SU-DHL-6 (cell line): ENCODE data around the gene GATM.

Experiments used
- H2AFZ ChIP-seq: fragments of 200-600 bp; sonication (generic); 2 replicates; pipeline ENCODE4 v1.6.1; 2014; ENCODE audit warnings: low read depth, mild to moderate bottlenecking, moderate library complexity, mixed read lengths, antibody characterized with exemption, low read length; ENCODE audit not compliant: severe bottlenecking
- H3F3A ChIP-seq: fragments of 200-600 bp; shearing (Covaris generic); 2 replicates; pipeline ENCODE4 v1.6.0; 2016; ENCODE audit warnings: antibody characterized with exemption, mild to moderate bottlenecking; ENCODE audit not compliant: insufficient read depth
- H3K27ac ChIP-seq: fragments of 200-600 bp; sonication (generic); 2 replicates; pipeline ENCODE4 v1.5.1; 2016; ENCODE audit warnings: low read depth, mild to moderate bottlenecking, low read length, moderate library complexity, mixed read lengths
- H3K27me3 ChIP-seq: fragments of 200-600 bp; sonication (generic), shearing (Covaris generic); 2 replicates; pipeline ENCODE4 v1.6.0; 2014; ENCODE audit warnings: mild to moderate bottlenecking, low read length
- H3K36me3 ChIP-seq: fragments of 200-600 bp; sonication (generic); 2 replicates; pipeline ENCODE4 v1.6.1; 2014; ENCODE audit warnings: mild to moderate bottlenecking, low read length, mixed read lengths
- H3K4me2 ChIP-seq: fragments of 300-600, 200-600 bp; shearing (Covaris generic), sonication (generic); 2 replicates; pipeline ENCODE4 v1.6.0; 2014; ENCODE audit warnings: low read length, low read depth, mild to moderate bottlenecking; ENCODE audit not compliant: poor library complexity, severe bottlenecking
- H3K4me3 ChIP-seq: fragments of 200-600 bp; sonication (generic); 2 replicates; pipeline ENCODE4 v1.5.1; 2014; ENCODE audit warnings: antibody characterized with exemption, low read length, mild to moderate bottlenecking, mixed read lengths; ENCODE audit not compliant: insufficient read depth, poor library complexity, severe bottlenecking
- H3K79me2 ChIP-seq: fragments of 200-600 bp; sonication (generic); 2 replicates; pipeline ENCODE4 v1.6.1; 2014; ENCODE audit warnings: mild to moderate bottlenecking, low read length, moderate library complexity; ENCODE audit not compliant: insufficient read depth
- H3K9ac ChIP-seq: fragments of 200-600 bp; sonication (generic); 2 replicates; pipeline ENCODE4 v1.7.0; 2014; ENCODE audit warnings: mild to moderate bottlenecking, low read length
- H3K9me2 ChIP-seq: fragments of 200-600 bp; sonication (generic); replicated peaks from 2 replicates; pipeline ENCODE4 v1.6.1; 2014; ENCODE audit warnings: low read length; ENCODE audit not compliant: insufficient read depth
- H3K9me3 ChIP-seq: fragments of 200-600 bp; sonication (generic); 2 replicates; pipeline ENCODE4 v1.6.1; 2014; ENCODE audit warnings: low read length, mixed read lengths; ENCODE audit not compliant: insufficient read depth
- H4K20me1 ChIP-seq: fragments of 200-600 bp; sonication (generic); 2 replicates; pipeline ENCODE4 v1.6.1; 2014; ENCODE audit warnings: low read depth, mild to moderate bottlenecking, antibody characterized with exemption, low read length, moderate library complexity, mixed read lengths
- CTCF ChIP-seq: fragments of 200-600 bp; sonication (generic); IDR thresholded peaks from one replicate; pipeline ENCODE4 v1.5.1; 2017; ENCODE audit warnings: antibody characterized with exemption, mild to moderate bottlenecking, low read length, moderate library complexity; ENCODE audit not compliant: insufficient read depth, poor library complexity, severe bottlenecking
- EZH2phosphoT487 ChIP-seq: fragments of 200-600 bp; sonication (generic), shearing (Covaris generic); conservative IDR thresholded peaks from 2 replicates; pipeline ENCODE4 v1.6.1; 2018; ENCODE audit warnings: mild to moderate bottlenecking, antibody characterized with exemption, low read length, moderate library complexity, mixed read lengths

Gene GATM

DNA sequence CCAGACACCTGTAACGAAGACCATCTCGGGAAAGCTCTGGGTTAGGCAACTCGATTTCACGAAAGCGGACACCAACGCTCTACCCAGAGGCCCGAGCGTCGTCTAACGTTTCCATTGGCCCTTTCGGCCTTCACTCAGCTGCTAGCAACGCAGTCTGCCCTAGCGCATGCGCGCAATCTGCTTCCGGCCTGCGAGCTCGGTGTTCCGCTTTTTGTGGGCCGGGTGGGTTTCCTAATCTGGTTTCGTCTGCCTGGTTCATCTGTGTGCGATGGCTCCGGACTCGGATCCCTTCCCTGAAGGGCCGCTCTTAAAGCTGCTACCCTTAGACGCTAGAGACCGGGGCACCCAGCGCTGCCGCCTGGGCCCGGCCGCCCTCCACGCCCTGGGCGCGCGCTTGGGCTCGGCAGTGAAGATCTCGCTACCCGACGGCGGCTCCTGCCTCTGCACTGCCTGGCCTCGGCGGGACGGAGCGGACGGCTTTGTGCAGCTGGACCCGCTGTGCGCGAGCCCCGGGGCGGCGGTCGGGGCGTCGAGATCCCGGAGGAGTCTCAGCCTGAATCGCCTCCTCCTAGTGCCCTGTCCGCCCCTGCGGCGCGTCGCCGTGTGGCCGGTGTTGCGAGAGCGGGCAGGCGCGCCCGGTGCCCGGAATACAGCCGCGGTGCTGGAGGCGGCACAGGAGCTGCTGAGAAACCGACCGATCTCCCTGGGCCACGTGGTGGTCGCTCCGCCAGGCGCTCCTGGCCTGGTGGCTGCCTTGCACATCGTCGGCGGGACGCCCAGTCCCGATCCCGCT lies 24.0 kb upstream of the GATM start:
- Histone ChIP-seq H3F3A (peaks cover 6% of the 10 kb centered on the region), H2AFZ (peak overlapping the region; percentile 79), H3K36me3 (peaks cover 15% of the 10 kb centered on the region; the same call in 1 of the 2 replicates), H4K20me1 (no peaks in the 10 kb centered on the region; the same call in 1 of the 2 replicates), H3K9me3 (no peaks in the 10 kb centered on the region), H3K9me2 (no peaks in the 10 kb centered on the region), H3K4me3 (peak overlapping the region; percentile 92), H3K79me2 (peaks cover 40% of the 10 kb centered on the region), H3K27ac (peak overlapping the region; percentile 79), H3K4me2 (peak overlapping the region; percentile 97), H3K27me3 (no peaks in the 10 kb centered on the region), H3K9ac (peak overlapping the region; percentile 91)
- no peak for TF ChIP-seq EZH2phosphoT487
- TF ChIP-seq CTCF = no peak

GRCh38 chr15:45401665-45402161 lies 23.4 kb upstream of the GATM start:
- Histone ChIP-seq H3K9me3 (no peaks in the 10 kb centered on the region), H4K20me1 (no peaks in the 10 kb centered on the region; the same call in 1 of the 2 replicates), H3F3A (peaks cover 6% of the 10 kb centered on the region), H3K9me2 (no peaks in the 10 kb centered on the region), H3K9ac (peak overlapping the region; percentile 91), H3K27ac (peak overlapping the region; percentile 15; the same call in 1 of the 2 replicates), H2AFZ (peak overlapping the region; percentile 79), H3K36me3 (peaks cover 9% of the 10 kb centered on the region; the same call in 1 of the 2 replicates), H3K4me2 (peak overlapping the region; percentile 97), H3K79me2 (peaks cover 36% of the 10 kb centered on the region), H3K27me3 (no peaks in the 10 kb centered on the region), H3K4me3 (peak overlapping the region; percentile 92)
- TF ChIP-seq EZH2phosphoT487 = no peak
- no peak for TF ChIP-seq CTCF

DNA sequence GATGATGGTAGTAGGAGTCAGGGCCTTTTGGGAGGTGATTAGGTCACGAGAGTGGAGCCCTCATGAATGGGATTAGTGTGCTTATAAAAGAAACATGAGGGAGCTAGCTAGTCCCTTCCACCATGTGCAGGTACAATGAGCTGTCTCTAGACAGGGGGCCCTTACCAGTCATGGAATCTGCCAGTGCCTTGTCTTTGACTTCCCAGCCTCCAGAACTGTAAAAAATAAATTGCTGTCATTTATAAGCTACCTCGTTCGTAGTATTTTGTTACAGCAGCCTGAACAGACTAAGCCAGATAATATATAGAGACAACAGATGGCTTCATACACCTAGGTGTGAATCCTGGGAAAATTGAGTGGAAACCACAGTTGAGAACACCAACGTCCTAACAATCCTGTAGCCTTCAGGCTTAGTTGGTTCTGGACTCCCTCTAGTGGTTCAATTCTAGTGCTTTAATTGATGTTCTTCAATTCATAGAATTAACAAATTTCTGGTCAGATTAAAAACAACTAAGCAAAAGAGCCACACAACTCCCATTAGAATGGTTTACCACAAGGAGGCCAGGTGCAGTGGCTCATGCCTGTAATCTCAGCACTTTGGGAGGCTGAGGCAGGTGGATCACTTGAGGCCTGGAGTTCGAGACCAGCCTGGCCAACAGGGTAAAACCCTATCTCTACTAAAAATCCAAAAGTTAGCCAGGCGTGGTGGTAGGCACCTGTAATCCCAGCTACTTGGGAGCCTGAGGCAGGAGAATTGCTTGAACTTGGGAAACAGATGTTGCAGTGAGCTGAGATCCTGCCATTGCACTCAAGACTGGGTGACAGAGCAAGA lies 21.3 kb upstream of the GATM start:
- H2AFZ ChIP-seq = no peak overlapping the region
- no peak overlapping the region for H3K4me2 ChIP-seq
- H3K79me2 ChIP-seq = peaks cover 22% of the 10 kb centered on the region
- no peaks in the 10 kb centered on the region for H3K9me2 ChIP-seq
- H3K9me3 ChIP-seq = no peaks in the 10 kb centered on the region
- no peaks in the 10 kb centered on the region; the same call in 1 of the 2 replicates for H4K20me1 ChIP-seq
- H3K4me3 ChIP-seq = no peak overlapping the region
- peaks cover 6% of the 10 kb centered on the region; the same call in 1 of the 2 replicates for H3F3A ChIP-seq
- no peak overlapping the region for H3K9ac ChIP-seq
- no peaks in the 10 kb centered on the region for H3K27me3 ChIP-seq
- TF ChIP-seq CTCF = peak; percentile 70
- TF ChIP-seq EZH2phosphoT487 = no peak
- no peaks in the 10 kb centered on the region for H3K36me3 ChIP-seq
- H3K27ac ChIP-seq = no peak overlapping the region
